ENCODE measurements around the gene TATDN2. TPM values are rescaled to one million over a fixed set of nuclear protein-coding genes. Genes with fewer than 3 reads are reported as not detected.
A peak's percentile ranks its signal among the peaks of the same experiment; 100 is the strongest.

Gene TATDN2
- total RNA-seq, 1 experiment from 2014 or later = 30.4 TPM

GRCh38 chr3:10278501-10278900, 30.2 kb downstream of the TATDN2 start:
- H3K4me1 ChIP-seq (ENCODE audit: control insufficient read depth, insufficient read depth, low read length) = no peaks in the 10 kb centered on the region
- in situ Hi-C loops (cut with HindIII; ENCODE audit: low pct_unique_long_range_greater_than_20kb, low sequenced_read_pairs) (no loop called here), intact Hi-C loops (cut with micrococcal nuclease; ENCODE audit: unreplicated experiment) (no loop called here)
- no peak for ATAC-seq
- no peaks in the 10 kb centered on the region for H3K27me3 ChIP-seq (ENCODE audit: control insufficient read depth, insufficient read depth, low read length)
- no peak for TF ChIP-seq TCF7L2 (IDR thresholded peaks at IDR 0.05; ENCODE audit: low read depth, low read length)
- H3K27ac ChIP-seq (ENCODE audit: low read length) = no peak overlapping the region
- no peaks in the 10 kb centered on the region for H3K9me3 ChIP-seq (ENCODE audit: control insufficient read depth, insufficient read depth, low read depth, low read length)
- CTCF ChIA-PET = no interaction called here
- H3K4me3 ChIP-seq (ENCODE audit: low read depth in 2 of 2, low read length in 2 of 2) = no peak overlapping the region
- POLR2A ChIA-PET = no interaction called here
- no peak for DNase-seq (ENCODE audit: low read depth, low spot score)
- peaks cover 6% of the 10 kb centered on the region; the same call in 1 of the 2 replicates for H3K36me3 ChIP-seq (ENCODE audit: control insufficient read depth, insufficient read depth, low read length)
- BruUV-seq (replicated peaks) = no TSS peak

GRCh38 chr3:10279384-10280176, 31.3 kb downstream of the TATDN2 start:
- BruUV-seq (replicated peaks) = no TSS peak
- Histone ChIP-seq H3K9me3 (ENCODE audit: control insufficient read depth, insufficient read depth, low read depth, low read length) (no peaks in the 10 kb centered on the region), H3K4me3 (ENCODE audit: low read depth in 2 of 2, low read length in 2 of 2) (no peak overlapping the region), H3K27me3 (ENCODE audit: control insufficient read depth, insufficient read depth, low read length) (no peaks in the 10 kb centered on the region), H3K4me1 (ENCODE audit: control insufficient read depth, insufficient read depth, low read length) (no peaks in the 10 kb centered on the region), H3K36me3 (ENCODE audit: control insufficient read depth, insufficient read depth, low read length) (peaks cover 6% of the 10 kb centered on the region; the same call in 1 of the 2 replicates), H3K27ac (ENCODE audit: low read length) (no peak overlapping the region)
- in situ Hi-C loops (cut with HindIII; ENCODE audit: low pct_unique_long_range_greater_than_20kb, low sequenced_read_pairs) = no loop called here
- POLR2A ChIA-PET = no interaction called here
- CTCF ChIA-PET = no interaction called here
- DNase-seq (ENCODE audit: low read depth, low spot score) (no peak), ATAC-seq (no peak)
- intact Hi-C loops (cut with micrococcal nuclease; ENCODE audit: unreplicated experiment) = no loop called here
- TF ChIP-seq SIN3A (IDR thresholded peaks at IDR 0.05; ENCODE audit: borderline replicate concordance, insufficient read depth, low read depth, low read length) (no peak), CTCF (IDR thresholded peaks at IDR 0.05) (no peak), POLR2AphosphoS5 (IDR thresholded peaks at IDR 0.05; ENCODE audit: low read depth, low read length) (no peak), REST (IDR thresholded peaks at IDR 0.05; ENCODE audit: insufficient read depth in 1 of 2, low read depth in 2 of 2, low read length in 1 of 2) (no peak), TCF7L2 (IDR thresholded peaks at IDR 0.05; ENCODE audit: low read depth, low read length) (no peak)

- in situ Hi-C loops (cut with HindIII; ENCODE audit: low pct_unique_long_range_greater_than_20kb, low sequenced_read_pairs) (no loop called here), intact Hi-C loops (cut with micrococcal nuclease; ENCODE audit: unreplicated experiment) (no loop called here)
- DNase-seq (ENCODE audit: low read depth, low spot score) = no peak
- no peak overlapping the region for H3K27ac ChIP-seq (ENCODE audit: low read length)
- H3K27me3 ChIP-seq (ENCODE audit: control insufficient read depth, insufficient read depth, low read length) = no peaks in the 10 kb centered on the region
- ATAC-seq = peak; percentile 46
- H3K9me3 ChIP-seq (ENCODE audit: control insufficient read depth, insufficient read depth, low read depth, low read length) = no peaks in the 10 kb centered on the region
- TSS peak; percentile 25 for BruUV-seq (replicated peaks)
- H3K4me1 ChIP-seq (ENCODE audit: control insufficient read depth, insufficient read depth, low read length) = no peaks in the 10 kb centered on the region
- H3K36me3 ChIP-seq (ENCODE audit: control insufficient read depth, insufficient read depth, low read length) = peaks cover 6% of the 10 kb centered on the region; the same call in 1 of the 2 replicates
- CTCF ChIA-PET = no interaction called here
- TF ChIP-seq CTCF (IDR thresholded peaks at IDR 0.05) (no peak; the same call in 1 of the 2 replicates), REST (IDR thresholded peaks at IDR 0.05; ENCODE audit: insufficient read depth in 1 of 2, low read depth in 2 of 2, low read length in 1 of 2) (no peak), SIN3A (IDR thresholded peaks at IDR 0.05; ENCODE audit: borderline replicate concordance, insufficient read depth, low read depth, low read length) (no peak), TCF7L2 (IDR thresholded peaks at IDR 0.05; ENCODE audit: low read depth, low read length) (no peak), POLR2AphosphoS5 (IDR thresholded peaks at IDR 0.05; ENCODE audit: low read depth, low read length) (no peak)
- POLR2A ChIA-PET = interaction anchor here (0.6 kb wide), 1 partner anchor 87 kb away, joined by 3 read pairs; no protein-coding TSS in a partner anchor
- no peak overlapping the region for H3K4me3 ChIP-seq (ENCODE audit: low read depth in 2 of 2, low read length in 2 of 2)
Measured at GRCh38 chr3:10280177-10280529, 31.9 kb downstream of the TATDN2 start.
